ENCODE data around the gene UBE2O. TPM values are rescaled to one million over a fixed set of nuclear protein-coding genes. Genes with fewer than 3 reads are reported as not detected.
A peak's percentile ranks its signal among the peaks of the same experiment; 100 is the strongest.

UBE2O gene
- total and polyA plus RNA-seq, 2 donors: 14.0 to 18.3 TPM

DNA sequence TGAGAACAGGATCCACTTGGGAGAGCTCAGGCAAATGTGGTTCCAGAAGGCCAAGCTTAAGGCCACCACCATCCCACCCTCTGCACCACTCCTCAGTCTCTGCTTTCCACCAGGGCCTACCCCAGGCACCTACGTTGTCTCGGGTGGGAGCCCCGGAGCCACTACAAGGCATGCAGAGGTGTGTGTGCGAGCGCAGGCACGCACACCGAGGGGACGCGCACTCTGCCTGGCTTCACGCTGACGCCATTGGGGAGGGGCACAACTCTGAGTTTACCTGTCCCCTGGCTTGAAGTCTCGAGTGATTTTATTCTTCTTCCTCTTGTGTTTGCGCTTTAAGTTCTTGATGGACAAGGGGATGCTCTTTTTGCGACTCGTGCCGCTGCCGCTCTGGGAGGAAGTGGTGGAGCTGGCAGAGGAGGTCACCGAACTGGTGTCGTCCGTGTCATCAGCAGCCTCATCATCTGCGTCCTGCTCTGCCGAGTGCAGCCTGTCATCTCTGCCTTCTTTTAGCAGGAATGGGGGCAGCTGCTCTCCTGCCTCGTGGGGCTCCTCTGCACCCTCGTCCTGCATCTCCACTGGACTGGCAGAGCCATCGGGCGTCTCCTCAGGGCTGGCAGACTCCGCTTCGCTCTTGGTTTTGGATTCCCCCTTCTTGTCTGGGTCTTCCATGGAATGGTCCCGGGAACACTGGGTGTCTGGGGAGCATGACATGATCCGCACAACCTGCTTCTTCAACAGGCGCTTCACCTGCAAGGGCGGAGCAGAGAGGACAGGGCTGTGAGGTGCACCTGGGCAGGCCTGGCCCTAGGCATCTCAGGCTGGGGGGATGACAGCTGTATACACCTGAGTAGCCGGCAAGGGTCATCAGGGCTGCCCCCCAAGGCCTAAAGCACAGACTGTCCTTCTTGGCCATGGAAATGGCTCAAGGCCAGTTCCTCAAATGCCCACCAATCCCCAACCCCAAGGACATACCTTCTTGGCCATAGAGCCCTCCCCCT, 53.5 kb downstream of the UBE2O start:
- no peak for DNase-seq (ENCODE audit: extremely low spot score)
- H3K36me3 ChIP-seq (ENCODE audit: insufficient read depth): peaks cover 2% of the 10 kb centered on the region
- H3K4me1 ChIP-seq (ENCODE audit: insufficient read depth): no peaks in the 10 kb centered on the region
- H3K4me3 ChIP-seq (ENCODE audit: low read depth, low read length): no peak overlapping the region
- WGBS: 91% methylated on average over 33 of the region's 33 CpGs
- H3K27ac ChIP-seq (ENCODE audit: low read depth): no peak overlapping the region

DNA sequence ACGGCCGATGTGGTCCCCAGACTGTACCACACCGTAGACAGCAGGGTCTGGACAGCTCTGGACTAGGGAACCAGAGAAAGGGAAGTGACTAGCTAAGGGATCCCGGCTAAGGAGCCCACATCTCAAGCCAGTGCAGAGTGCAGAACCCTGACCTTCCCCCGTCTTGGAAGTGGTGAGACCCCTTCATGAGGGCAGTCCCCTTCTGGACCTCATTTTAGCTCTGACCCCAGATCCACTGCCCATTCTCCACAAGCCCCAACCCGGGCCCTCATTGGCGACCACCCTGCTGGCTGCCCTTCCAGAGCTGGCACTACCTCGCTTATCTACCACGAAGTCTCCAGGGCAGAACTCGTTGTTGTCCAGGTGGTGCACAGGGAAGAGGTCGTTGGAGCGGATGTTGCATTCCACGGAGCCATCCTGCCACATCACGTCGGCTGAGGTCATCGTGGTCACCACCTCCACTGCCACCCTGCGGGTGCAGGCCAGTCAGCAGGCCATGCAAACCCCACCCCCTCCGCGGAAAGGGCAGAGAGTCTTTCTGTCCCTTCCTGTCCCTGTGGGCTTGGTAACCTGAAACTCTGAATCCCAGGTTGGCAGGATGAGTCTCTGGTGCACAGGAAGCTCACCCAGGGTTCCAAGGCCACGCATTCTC, 54.3 kb downstream of the UBE2O start:
- H3K4me1 ChIP-seq (ENCODE audit: insufficient read depth): no peaks in the 10 kb centered on the region
- DNase-seq (ENCODE audit: extremely low spot score): no peak
- no peak overlapping the region for H3K4me3 ChIP-seq (ENCODE audit: low read depth, low read length)
- no peak overlapping the region for H3K27ac ChIP-seq (ENCODE audit: low read depth)
- 86% methylated on average over 20 of the region's 20 CpGs for WGBS
- H3K36me3 ChIP-seq (ENCODE audit: insufficient read depth): peaks cover 2% of the 10 kb centered on the region

DNA sequence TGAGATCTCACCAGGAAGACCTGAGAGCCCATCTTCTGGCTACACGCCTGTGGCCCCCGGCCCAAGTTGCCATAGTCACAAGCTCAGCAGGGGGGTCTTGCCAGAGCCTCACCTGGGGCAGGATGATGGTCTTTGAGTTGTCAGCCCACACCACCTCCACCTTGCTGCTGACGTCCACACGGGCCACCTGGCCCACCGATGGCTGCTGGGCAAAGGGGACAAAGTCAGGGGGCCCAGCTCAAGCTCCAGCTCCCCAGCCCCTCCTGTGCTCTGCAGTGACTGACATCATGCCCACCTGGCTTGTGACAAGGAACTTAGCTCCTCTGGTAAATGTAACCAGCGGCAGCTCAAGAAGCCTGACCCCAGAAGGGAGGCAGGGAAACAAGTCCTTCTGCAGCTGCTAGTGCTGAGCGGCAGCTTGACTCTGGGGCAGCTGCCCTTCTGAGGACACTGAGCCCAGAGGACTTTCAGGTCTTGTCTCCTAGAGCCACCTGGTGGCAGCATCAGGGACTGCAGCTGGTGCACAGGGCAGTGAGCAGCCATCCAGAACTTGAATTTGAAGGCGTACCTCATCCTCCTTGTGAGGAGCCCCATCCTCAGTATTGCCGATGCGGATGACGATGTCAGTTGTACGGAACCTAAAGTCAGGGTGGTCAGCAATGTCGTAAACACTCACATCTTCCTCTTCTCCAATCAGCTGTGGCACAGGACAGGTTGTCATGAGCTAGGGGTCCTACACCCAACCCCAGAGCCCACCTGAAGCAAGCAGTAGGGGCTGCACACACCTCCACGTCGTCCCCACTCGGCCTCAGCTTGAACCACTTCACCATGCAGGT, 55.0 kb downstream of the UBE2O start:
- H3K27ac ChIP-seq (ENCODE audit: low read depth): no peak overlapping the region
- no peak for DNase-seq (ENCODE audit: extremely low spot score)
- WGBS: 57% methylated on average over 16 of the region's 16 CpGs
- H3K36me3 ChIP-seq (ENCODE audit: insufficient read depth): peaks cover 2% of the 10 kb centered on the region
- no peaks in the 10 kb centered on the region for H3K4me1 ChIP-seq (ENCODE audit: insufficient read depth)
- no peak overlapping the region for H3K4me3 ChIP-seq (ENCODE audit: low read depth, low read length)

DNA sequence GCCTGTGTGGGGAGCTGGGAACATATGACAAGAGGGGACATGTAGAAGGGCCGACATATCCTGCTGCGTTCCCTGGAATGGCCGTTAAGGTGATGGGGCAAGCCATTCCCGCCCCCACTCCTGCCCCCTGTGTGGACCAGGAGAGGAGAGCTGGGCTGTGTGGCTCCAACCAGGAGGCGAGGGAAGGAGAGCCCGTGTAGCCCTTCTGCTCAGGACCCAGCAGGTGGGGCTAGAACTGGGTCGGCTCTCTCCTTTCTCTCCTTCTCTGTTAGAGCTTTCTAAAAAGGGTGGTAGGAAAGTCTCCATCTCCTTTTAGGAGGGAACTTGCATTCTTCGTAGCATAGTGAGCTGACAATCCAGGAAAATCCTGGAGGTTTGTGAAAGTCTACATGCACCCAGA, 55.8 kb downstream of the UBE2O start:
- no peak overlapping the region for H3K4me3 ChIP-seq (ENCODE audit: low read depth, low read length)
- peaks cover 2% of the 10 kb centered on the region for H3K36me3 ChIP-seq (ENCODE audit: insufficient read depth)
- 88% methylated on average over 8 of the region's 8 CpGs for WGBS
- DNase-seq (ENCODE audit: extremely low spot score): no peak
- no peak overlapping the region for H3K27ac ChIP-seq (ENCODE audit: low read depth)
- H3K4me1 ChIP-seq (ENCODE audit: insufficient read depth): no peaks in the 10 kb centered on the region

DNA sequence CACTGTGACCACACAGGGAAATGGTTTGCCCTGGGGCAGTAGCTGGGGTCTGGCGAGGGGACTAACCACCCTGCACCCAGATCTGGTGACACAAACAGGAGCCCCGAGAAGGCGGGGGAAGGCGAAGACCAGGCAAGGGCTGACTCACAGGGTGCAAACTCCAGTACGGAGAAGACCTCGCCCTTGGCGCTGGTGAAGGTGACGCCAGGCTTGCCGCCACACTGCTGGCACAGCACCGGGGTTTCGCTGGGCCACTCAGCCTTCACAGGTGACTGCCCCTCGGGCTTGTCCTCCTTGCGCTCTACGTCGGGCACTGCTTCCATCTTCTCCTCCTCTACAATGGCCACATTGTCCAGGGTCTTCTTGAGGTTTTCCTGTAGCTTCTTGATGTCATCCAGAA, 57.0 kb downstream of the UBE2O start:
- DNase-seq (ENCODE audit: extremely low spot score): no peak
- 95% methylated on average over 15 of the region's 15 CpGs for WGBS
- Histone ChIP-seq H3K4me1 (ENCODE audit: insufficient read depth) (no peaks in the 10 kb centered on the region), H3K36me3 (ENCODE audit: insufficient read depth) (peaks cover 4% of the 10 kb centered on the region), H3K4me3 (ENCODE audit: low read depth, low read length) (no peak overlapping the region), H3K27ac (ENCODE audit: low read depth) (no peak overlapping the region)

DNA sequence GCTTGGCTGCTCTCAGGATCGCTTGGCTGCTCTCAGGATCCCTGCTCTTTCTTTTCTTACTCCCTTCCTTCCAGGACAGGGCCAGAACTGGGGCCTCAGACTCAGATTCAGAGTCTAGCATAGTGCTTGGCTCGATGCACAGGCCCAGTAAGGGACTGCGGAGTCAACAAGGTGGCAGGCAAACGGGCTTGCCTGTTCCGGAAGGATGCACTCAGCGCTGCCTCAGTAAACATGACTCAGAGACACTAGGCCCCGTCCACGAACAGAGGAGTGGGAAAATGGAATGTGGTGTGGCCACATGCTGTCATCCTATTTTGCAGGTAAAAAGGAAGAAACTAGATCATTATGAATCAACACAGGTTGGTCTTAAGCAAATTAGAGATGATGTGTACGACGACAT, 58.8 kb downstream of the UBE2O start:
- peaks cover 6% of the 10 kb centered on the region for H3K36me3 ChIP-seq (ENCODE audit: insufficient read depth)
- 90% methylated on average over 10 of the region's 10 CpGs for WGBS
- no peak overlapping the region for H3K27ac ChIP-seq (ENCODE audit: low read depth)
- no peaks in the 10 kb centered on the region for H3K4me1 ChIP-seq (ENCODE audit: insufficient read depth)
- H3K4me3 ChIP-seq (ENCODE audit: low read depth, low read length): no peak overlapping the region
- DNase-seq (ENCODE audit: extremely low spot score): no peak

DNA sequence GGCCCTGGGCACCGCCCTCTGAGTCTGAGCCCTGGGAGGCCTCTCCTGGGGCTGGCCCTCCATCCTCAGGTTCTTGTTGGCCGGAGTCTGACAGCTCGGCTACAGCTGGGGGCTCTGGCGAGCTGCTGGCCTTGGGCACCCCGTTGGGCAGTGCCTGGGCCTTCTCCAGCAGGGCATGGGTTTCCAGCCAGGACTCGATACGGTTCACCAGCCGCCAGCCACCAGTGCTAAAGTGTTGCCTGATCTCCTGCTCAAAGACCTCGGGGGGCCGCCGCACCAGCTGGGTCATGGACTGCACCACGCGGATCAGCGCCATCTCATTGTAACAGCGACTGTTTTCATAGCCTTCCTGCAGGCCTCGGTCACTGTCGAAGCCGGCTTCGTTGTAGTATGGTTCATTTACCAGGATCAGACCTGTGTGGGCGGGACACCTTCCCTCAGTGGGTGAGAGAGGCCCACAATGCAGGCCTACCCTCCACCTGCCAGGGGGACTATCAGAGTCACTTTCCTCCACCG, 61.7 kb downstream of the UBE2O start:
- H3K36me3 ChIP-seq (ENCODE audit: insufficient read depth): peaks cover 4% of the 10 kb centered on the region
- H3K27ac ChIP-seq (ENCODE audit: low read depth): no peak overlapping the region
- WGBS: 96% methylated on average over 21 of the region's 21 CpGs
- H3K4me3 ChIP-seq (ENCODE audit: low read depth, low read length): no peak overlapping the region
- H3K4me1 ChIP-seq (ENCODE audit: insufficient read depth): no peaks in the 10 kb centered on the region
- no peak for DNase-seq (ENCODE audit: extremely low spot score)

DNA sequence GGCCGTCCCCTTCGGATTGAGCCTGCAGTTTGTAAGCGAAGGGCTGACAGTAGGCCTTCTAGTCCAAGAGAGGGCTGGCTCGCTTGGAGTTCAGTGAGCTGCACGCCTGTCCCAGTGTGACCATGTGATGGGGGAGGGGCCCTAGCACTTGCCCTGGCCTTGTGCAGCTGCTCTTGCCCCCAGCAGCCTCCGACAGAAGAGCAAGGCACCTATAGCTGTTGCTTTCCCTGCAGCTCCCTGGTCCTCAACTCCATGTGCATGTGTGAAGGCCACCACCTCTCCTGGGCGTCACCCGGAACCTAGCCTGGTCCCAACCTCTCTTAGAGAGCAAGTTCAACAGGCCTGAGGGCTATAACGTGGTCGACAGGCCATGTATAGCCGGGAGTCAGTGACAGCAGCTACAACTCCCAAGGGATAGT, 62.9 kb downstream of the UBE2O start:
- 76% methylated on average over 11 of the region's 11 CpGs for WGBS
- H3K27ac ChIP-seq (ENCODE audit: low read depth): no peak overlapping the region
- H3K36me3 ChIP-seq (ENCODE audit: insufficient read depth): peaks cover 4% of the 10 kb centered on the region
- no peak for DNase-seq (ENCODE audit: extremely low spot score)
- H3K4me1 ChIP-seq (ENCODE audit: insufficient read depth): no peaks in the 10 kb centered on the region
- H3K4me3 ChIP-seq (ENCODE audit: low read depth, low read length): no peak overlapping the region

DNA sequence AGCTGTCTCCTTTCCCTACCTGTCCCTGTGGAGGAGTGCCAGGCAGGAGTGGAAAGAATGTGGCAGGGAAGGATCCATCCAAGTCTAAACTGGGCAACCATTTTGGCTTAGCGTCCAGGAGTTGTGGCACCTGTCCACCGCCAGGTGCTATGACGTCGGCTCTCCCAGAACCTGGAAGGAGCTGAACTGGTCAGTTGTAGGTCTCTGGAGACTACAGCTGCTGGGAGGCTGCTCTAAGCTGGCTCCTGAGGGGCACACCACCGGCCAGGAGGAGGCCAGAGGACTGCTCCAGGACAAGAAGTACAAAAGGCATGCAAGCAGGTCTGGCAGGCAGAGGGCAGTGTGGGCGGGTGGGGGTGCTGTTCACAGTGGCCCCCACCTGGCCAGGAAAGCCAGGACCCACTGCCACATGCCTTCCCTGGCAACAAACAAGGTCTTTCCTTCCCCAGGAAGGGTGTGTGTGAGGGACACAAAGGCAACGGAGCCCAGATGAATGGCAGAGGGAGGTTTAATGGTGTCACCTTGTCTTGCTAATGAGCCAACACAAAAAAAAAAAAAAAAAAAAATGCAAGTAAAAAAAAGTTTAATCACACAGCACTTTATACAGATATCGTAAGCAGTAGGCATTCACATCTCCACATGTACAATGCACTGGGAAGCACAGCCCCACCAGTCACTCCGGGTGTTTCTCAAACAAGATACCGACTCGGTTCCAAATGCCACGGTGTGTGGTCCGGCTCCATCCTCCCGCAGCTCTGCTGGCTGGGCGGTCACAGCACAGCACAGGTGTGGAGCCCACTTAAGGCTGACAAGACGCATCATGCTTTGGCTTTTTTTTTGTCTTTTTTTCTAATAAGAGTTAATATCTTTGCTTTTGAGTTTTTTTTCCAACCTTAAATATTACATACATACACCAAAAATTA, 63.7 kb downstream of the UBE2O start:
- Histone ChIP-seq H3K4me1 (ENCODE audit: insufficient read depth) (no peaks in the 10 kb centered on the region), H3K4me3 (ENCODE audit: low read depth, low read length) (no peak overlapping the region), H3K36me3 (ENCODE audit: insufficient read depth) (peaks cover 4% of the 10 kb centered on the region), H3K27ac (ENCODE audit: low read depth) (no peak overlapping the region)
- WGBS: 84% methylated on average over 16 of the region's 16 CpGs
- no peak for DNase-seq (ENCODE audit: extremely low spot score)

DNA sequence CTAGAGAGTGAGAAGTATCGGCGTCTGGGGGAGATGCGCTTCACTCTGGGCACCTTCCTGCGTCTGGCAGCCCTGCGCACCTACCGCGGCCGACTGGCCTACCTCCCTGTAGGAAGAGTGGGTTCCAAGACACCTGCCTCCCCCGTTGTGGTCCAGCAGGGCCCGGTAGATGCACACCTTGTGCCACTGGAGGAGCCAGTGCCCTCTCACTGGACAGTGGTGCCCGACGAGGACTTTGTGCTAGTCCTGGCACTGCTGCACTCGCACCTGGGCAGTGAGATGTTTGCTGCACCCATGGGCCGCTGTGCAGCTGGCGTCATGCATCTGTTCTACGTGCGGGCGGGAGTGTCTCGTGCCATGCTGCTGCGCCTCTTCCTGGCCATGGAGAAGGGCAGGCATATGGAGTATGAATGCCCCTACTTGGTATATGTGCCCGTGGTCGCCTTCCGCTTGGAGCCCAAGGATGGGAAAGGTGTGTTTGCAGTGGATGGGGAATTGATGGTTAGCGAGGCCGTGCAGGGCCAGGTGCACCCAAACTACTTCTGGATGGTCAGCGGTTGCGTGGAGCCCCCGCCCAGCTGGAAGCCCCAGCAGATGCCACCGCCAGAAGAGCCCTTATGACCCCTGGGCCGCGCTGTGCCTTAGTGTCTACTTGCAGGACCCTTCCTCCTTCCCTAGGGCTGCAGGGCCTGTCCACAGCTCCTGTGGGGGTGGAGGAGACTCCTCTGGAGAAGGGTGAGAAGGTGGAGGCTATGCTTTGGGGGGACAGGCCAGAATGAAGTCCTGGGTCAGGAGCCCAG, 65.8 kb downstream of the UBE2O start:
- H3K27ac ChIP-seq (ENCODE audit: low read depth): no peak overlapping the region
- no peak overlapping the region for H3K4me3 ChIP-seq (ENCODE audit: low read depth, low read length)
- DNase-seq (ENCODE audit: extremely low spot score): no peak
- WGBS: 94% methylated on average over 31 of the region's 31 CpGs
- no peaks in the 10 kb centered on the region for H3K4me1 ChIP-seq (ENCODE audit: insufficient read depth)
- peaks cover 4% of the 10 kb centered on the region for H3K36me3 ChIP-seq (ENCODE audit: insufficient read depth)

DNA sequence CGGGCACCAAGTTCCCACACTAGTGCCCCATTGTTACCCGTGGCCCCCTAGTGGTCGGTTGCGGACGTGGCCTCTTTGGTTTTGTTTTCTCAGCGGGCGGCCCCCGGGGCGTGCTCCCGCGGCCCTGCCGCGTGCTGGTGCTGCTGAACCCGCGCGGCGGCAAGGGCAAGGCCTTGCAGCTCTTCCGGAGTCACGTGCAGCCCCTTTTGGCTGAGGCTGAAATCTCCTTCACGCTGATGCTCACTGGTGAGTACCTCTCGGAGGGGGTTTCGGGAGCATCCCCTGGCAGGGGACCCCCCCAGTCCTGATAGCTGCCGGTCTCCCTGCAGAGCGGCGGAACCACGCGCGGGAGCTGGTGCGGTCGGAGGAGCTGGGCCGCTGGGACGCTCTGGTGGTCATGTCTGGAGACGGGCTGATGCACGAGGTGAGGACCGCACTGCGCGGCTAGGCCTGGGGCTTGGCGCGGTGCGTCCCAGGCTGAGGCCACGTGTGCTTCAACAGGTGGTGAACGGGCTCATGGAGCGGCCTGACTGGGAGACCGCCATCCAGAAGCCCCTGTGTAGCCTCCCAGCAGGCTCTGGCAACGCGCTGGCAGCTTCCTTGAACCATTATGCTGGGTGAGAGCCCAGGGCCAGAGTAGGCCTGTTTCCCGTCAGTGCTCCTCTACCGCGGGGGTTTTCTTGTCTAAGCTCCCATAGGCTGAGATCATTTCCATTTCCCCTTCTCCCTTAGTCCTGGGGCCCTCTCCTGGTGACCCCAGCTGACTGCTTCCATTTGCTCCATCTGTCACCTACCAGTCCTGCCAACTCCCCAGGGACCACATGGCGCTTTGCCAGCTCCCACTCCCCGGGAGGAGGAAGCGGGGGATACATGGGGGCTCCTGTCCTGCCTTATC, 66.8 kb downstream of the UBE2O start:
- WGBS: 24% methylated on average over 52 of the region's 52 CpGs
- Histone ChIP-seq H3K36me3 (ENCODE audit: insufficient read depth) (peaks cover 4% of the 10 kb centered on the region), H3K4me1 (ENCODE audit: insufficient read depth) (no peaks in the 10 kb centered on the region), H3K27ac (ENCODE audit: low read depth) (no peak overlapping the region), H3K4me3 (ENCODE audit: low read depth, low read length) (peak overlapping the region; percentile 10)
- DNase-seq (ENCODE audit: extremely low spot score): no peak

Data from urinary bladder (tissue), 4 donors.